Keratinocyte (primary cell): Measurements from ENCODE around the gene KCNIP3.

Experiments used
- CTCF ChIP-seq, 3 experiments: IDR thresholded peaks in 1 of 3; conservative IDR thresholded peaks in 1 of 3; optimal IDR thresholded peaks in 1 of 3; 2 replicates in 2 of 3; 3 replicates in 1 of 3; pipeline versions ENCODE3 to v1.5.1; 2011; ENCODE audit warnings: low read length in 3 of 3, mild to moderate bottlenecking in 3 of 3, moderate library complexity in 2 of 3, control low read depth in 1 of 3, inconsistent platforms in 1 of 3; ENCODE audit not compliant: insufficient read depth in 2 of 3; ENCODE audit errors: extremely low read depth in 1 of 3
- EZH2 ChIP-seq: IDR thresholded peaks from one replicate; pipeline ENCODE4 v1.6.1; 2012; ENCODE audit warnings: inconsistent platforms, mild to moderate bottlenecking, low read length, moderate library complexity

- TF ChIP-seq CTCF (optimal IDR thresholded peaks at IDR 0.05 in 1 of 3, IDR thresholded peaks at IDR 0.05 in 1 of 3, conservative IDR thresholded peaks at IDR 0.05 in 1 of 3; ENCODE audit: extremely low read depth in 1 of 3, insufficient read depth in 2 of 3, low read length in 3 of 3): no peak
- no peak for TF ChIP-seq EZH2
Observed at GRCh38 chr2:95296011-95296410, 1.1 kb upstream of the KCNIP3 start.
